Ovary (tissue), 9 donors: ENCODE results near the gene BRAP. TPM values are rescaled to one million over a fixed set of nuclear protein-coding genes. Genes with fewer than 3 reads are reported as not detected.

Source experiments
- DNase-seq, 5 donors: peaks; one replicate each; pipeline ENCODE4 v3.0.0-alpha.2; 2019 to 2020
- H3K27ac ChIP-seq, 2 donors: fragments of 200-600 bp; one replicate each; pipeline versions ENCODE4 v1.5.1 to v1.8.0; 2019 to 2022
- H3K27me3 ChIP-seq: fragments of 200-600 bp; one replicate; pipeline ENCODE4 v1.8.0; 2022
- H3K36me3 ChIP-seq: fragments of 200-600 bp; sonication (generic); one replicate; pipeline ENCODE4 v1.5.1; 2019
- H3K4me1 ChIP-seq: one replicate; pipeline ENCODE4 v1.8.1; 2013; ENCODE audit warnings: mild to moderate bottlenecking, moderate library complexity; ENCODE audit not compliant: insufficient read depth
- H3K4me3 ChIP-seq: fragments of 200-600 bp; sonication (generic); one replicate; pipeline ENCODE4 v1.5.1; 2017
- H3K9me3 ChIP-seq, 2 donors: fragments of 200-600 bp in 1 of 2; sonication (generic) in 1 of 2; one replicate each; pipeline versions ENCODE4 v1.5.1 to v1.8.1; 2013 to 2019; ENCODE audit warnings: mild to moderate bottlenecking in 1 of 2, moderate library complexity in 1 of 2
- CTCF ChIP-seq, 3 donors: fragments of 450-650 bp in 2 of 3; fragments of 200-600 bp in 1 of 3; IDR thresholded peaks; one replicate each; pipeline versions ENCODE4 v1.5.1 to v1.8.0; 2016 to 2022; ENCODE audit warnings: antibody characterized with exemption in 3 of 3, mild to moderate bottlenecking in 1 of 3
- EP300 ChIP-seq: sonication (generic); formaldehyde crosslinking; IDR thresholded peaks from one replicate; pipeline ENCODE4 v1.6.1; 2017; ENCODE audit warnings: antibody characterized with exemption
- POLR2A ChIP-seq: fragments of 450-650 bp; IDR thresholded peaks from one replicate; pipeline ENCODE4 v1.6.1; 2017; ENCODE audit warnings: antibody characterized with exemption, mild to moderate bottlenecking, moderate library complexity
- WGBS, 3 donors: extraction: QIAGEN DNeasy Blood & Tissue Kit in 1 of 3; methylation state at CpG; one replicate each; pipeline versions ENCODE4 v1.1.5 to v1.1.7; 2013 to 2017; 5-methylcytosine and 5-hydroxymethylcytosine counted together
- intact Hi-C, 4 donors: fragments of 100-400 bp; cut with DNase I; formaldehyde crosslinking; loops; one replicate each; pipeline versions ENCODE4 v1.11.0 to v1.15.1; 2022 to 2023
- polyA plus RNA-seq, 2 donors: library from polyadenylated mRNA; stranded (reverse); fragments of 200-250 nt in 1 of 2; fragments of 350-450 nt in 1 of 2; fragmentation: Illumina TruSeq in 1 of 2; extraction: RNeasy Lipid Tissue Mini Kit (QIAGEN cat#74804) in 1 of 2; gene quantifications; one replicate each; pipeline ENCODE4 v1.2.3, GENCODE V29; 2013 to 2014
- total RNA-seq, 7 donors: library from RNA; depleted of rRNA in 2 of 7; stranded (reverse); fragments of >200 nt in 2 of 7; fragmentation: NEBNext Ultra II Directional in 3 of 7; extraction: Animal tissue kit (Norgen Biotek cat#: 25700) in 3 of 7; gene quantifications; one replicate each; pipeline versions ENCODE4 v1.1.0 to v1.2.4, GENCODE V29; 2016 to 2023
- donor health status: DM: no; HTN: no; CAD: no; lungs with moderate emphysema.
- donor health status: DM: no; HTN: no; CAD: no.
- donor health status: Bipolar disorder and iron deficiency.
- donor health status: DM: yes; HTN: yes; CAD: no.
- donor health status: DM: no; HTN: no; CAD: no.
- donor health status: DM: yes; HTN: yes; CAD: no.

Gene BRAP
- total and polyA plus RNA-seq, 9 donors: 9.5 to 24.4 (median 16.9) TPM

DNA sequence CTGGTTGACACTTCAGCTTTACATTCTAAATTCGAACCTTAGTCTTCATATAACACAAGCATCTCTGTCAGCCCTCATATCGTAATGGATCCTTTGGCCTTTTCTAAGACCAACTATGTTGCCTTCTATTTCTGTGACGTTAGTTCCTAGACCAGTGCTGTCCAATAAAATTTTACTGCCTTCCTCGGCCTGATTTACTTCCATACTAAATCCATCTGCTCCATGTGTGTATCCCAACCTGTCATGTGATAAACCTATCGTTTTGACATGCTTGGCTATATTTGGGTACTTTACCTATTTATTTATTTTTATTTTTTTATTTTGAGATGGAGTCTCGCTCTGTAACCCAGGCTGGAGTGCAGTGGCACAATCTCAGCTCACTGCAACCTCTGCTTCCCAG lies 20.4 kb upstream of the BRAP start:
- intact Hi-C loops: no loop called here
- WGBS, 3 donors: 84 to 86% (median 84%) methylated on average over 6 of the region's 6 CpGs
- Histone ChIP-seq H3K4me3 (no peak overlapping the region), H3K4me1 (no peaks in the 10 kb centered on the region), H3K9me3 (no peaks in the 10 kb centered on the region), H3K36me3 (no peaks in the 10 kb centered on the region), H3K27ac (no peak overlapping the region), H3K27me3 (no peaks in the 10 kb centered on the region)
- DNase-seq: no peak
- TF ChIP-seq POLR2A (no peak), EP300 (no peak), CTCF (IDR thresholded peaks at IDR 0.05) (no peak)

GRCh38 chr12:111705672-111706071 lies 19.9 kb upstream of the BRAP start:
- no peaks in the 10 kb centered on the region for H3K9me3 ChIP-seq
- intact Hi-C loops: no loop called here
- H3K27me3 ChIP-seq: no peaks in the 10 kb centered on the region
- no peaks in the 10 kb centered on the region for H3K4me1 ChIP-seq
- no peak for DNase-seq
- TF ChIP-seq CTCF (IDR thresholded peaks at IDR 0.05) (no peak), EP300 (no peak), POLR2A (no peak)
- H3K27ac ChIP-seq: no peak overlapping the region
- no peaks in the 10 kb centered on the region for H3K36me3 ChIP-seq
- WGBS, 3 donors: 74 to 79% (median 78%) methylated on average over 5 of the region's 5 CpGs
- H3K4me3 ChIP-seq: no peak overlapping the region

DNA sequence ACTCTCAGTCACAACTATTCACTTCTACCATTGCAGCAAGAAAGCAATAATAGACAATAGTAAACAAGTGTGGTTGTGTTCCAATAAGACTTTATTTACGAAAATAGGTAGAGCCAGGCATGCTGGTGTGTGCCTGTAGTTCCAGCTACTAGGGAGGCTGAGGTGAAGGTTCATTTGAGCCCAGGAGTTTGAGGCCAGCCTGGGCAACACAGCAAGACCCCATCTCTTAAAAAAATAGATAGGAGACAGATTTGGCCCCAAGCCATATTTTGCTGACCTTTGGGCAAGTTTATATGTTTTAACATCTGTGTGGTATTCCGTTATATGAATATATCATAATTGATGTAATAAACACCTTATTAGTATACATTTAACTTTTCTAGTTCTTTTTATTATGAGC lies 14.2 kb upstream of the BRAP start:
- no peaks in the 10 kb centered on the region for H3K36me3 ChIP-seq
- H3K27ac ChIP-seq: no peak overlapping the region
- 73 to 78% (median 74%) methylated on average over 2 of the region's 2 CpGs for WGBS, 3 donors
- no peak for DNase-seq
- no peaks in the 10 kb centered on the region for H3K4me1 ChIP-seq
- TF ChIP-seq CTCF (IDR thresholded peaks at IDR 0.05) (no peak), POLR2A (no peak), EP300 (no peak)
- no peak overlapping the region for H3K4me3 ChIP-seq
- H3K9me3 ChIP-seq: no peaks in the 10 kb centered on the region
- H3K27me3 ChIP-seq: no peaks in the 10 kb centered on the region
- intact Hi-C loops: no loop called here

DNA sequence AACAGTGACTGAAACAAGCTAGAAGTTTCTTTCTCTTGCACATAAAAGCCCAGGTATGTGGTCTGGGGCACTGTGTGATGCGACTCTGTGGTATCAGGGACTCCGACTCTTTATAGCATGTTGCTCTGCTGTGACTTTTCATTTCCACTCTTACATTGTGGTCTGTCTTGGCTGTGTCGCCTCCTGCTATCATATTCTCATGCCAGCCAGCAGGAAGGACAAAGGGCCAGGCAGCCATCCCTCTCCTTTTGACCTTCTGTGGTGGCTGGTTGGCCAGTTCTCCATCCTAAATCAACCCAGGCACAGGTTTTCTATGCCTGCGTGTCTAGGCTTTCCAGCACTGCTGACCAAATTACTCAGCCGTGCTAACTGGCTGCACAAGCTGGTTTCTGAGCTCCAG lies 8.1 kb upstream of the BRAP start:
- no peak for DNase-seq
- WGBS, 3 donors: 90 to 92% (median 92%) methylated on average over 5 of the region's 5 CpGs
- H3K4me3 ChIP-seq: no peak overlapping the region
- H3K27me3 ChIP-seq: no peaks in the 10 kb centered on the region
- no peak overlapping the region for H3K27ac ChIP-seq
- H3K4me1 ChIP-seq: no peaks in the 10 kb centered on the region
- H3K36me3 ChIP-seq: no peaks in the 10 kb centered on the region
- intact Hi-C loops: no loop called here
- TF ChIP-seq CTCF (IDR thresholded peaks at IDR 0.05) (no peak), EP300 (no peak), POLR2A (no peak)
- no peaks in the 10 kb centered on the region for H3K9me3 ChIP-seq
